Sigmoid colon (tissue), 7 donors: Measurements from ENCODE around the gene GBA2. TPM values are rescaled to one million over a fixed set of nuclear protein-coding genes. Genes with fewer than 3 reads are reported as not detected.
A peak's percentile ranks its signal among the peaks of the same experiment; 100 is the strongest.

Experiments
- DNase-seq: peaks from one replicate; pipeline ENCODE4 v3.0.0-alpha.2; 2019
- H3K27ac ChIP-seq, 4 donors: fragments of 200-600 bp; sonication (generic); one replicate each; pipeline ENCODE4 v1.5.1; 2016 to 2019; ENCODE audit warnings: mild to moderate bottlenecking in 1 of 4
- H3K27me3 ChIP-seq, 3 donors: fragments of 200-600 bp; sonication (generic); one replicate each; pipeline ENCODE4 v1.5.1; 2019; ENCODE audit warnings: mild to moderate bottlenecking in 1 of 3
- H3K36me3 ChIP-seq, 4 donors: fragments of 200-600 bp; sonication (generic); one replicate each; pipeline ENCODE4 v1.5.1; 2016 to 2019
- H3K4me1 ChIP-seq, 4 donors: fragments of 200-600 bp; sonication (generic); one replicate each; pipeline ENCODE4 v1.5.1; 2017 to 2019
- H3K4me3 ChIP-seq, 4 donors: fragments of 200-600 bp; sonication (generic); one replicate each; pipeline ENCODE4 v1.5.1; 2017 to 2019; ENCODE audit warnings: mild to moderate bottlenecking in 2 of 4, moderate library complexity in 1 of 4
- H3K9me3 ChIP-seq, 4 donors: fragments of 200-600 bp in 3 of 4; sonication (generic) in 3 of 4; one replicate each; pipeline versions ENCODE4 v1.5.1 to v1.6.1; 2013 to 2019
- CTCF ChIP-seq, 4 experiments: fragments of 450-650 bp in 3 of 4; fragments of 200-600 bp in 1 of 4; IDR thresholded peaks; one replicate each; pipeline ENCODE4 v1.5.1; 2016 to 2019; ENCODE audit warnings: antibody characterized with exemption in 4 of 4, mild to moderate bottlenecking in 3 of 4, moderate library complexity in 2 of 4
- EP300 ChIP-seq, 4 donors: sonication (generic); formaldehyde crosslinking; IDR thresholded peaks; one replicate each; pipeline ENCODE4 v1.6.1; 2017; ENCODE audit warnings: antibody characterized with exemption in 4 of 4
- POLR2A ChIP-seq, 2 donors: fragments of 450-650 bp; IDR thresholded peaks; one replicate each; pipeline ENCODE4 v1.6.1; 2016; ENCODE audit warnings: antibody characterized with exemption in 2 of 2, mild to moderate bottlenecking in 2 of 2, moderate library complexity in 2 of 2
- POLR2AphosphoS5 ChIP-seq, 4 donors: sonication (generic); formaldehyde crosslinking; IDR thresholded peaks; one replicate each; pipeline ENCODE4 v1.6.1; 2017; ENCODE audit warnings: antibody characterized with exemption in 4 of 4
- WGBS, 2 donors: extraction: QIAGEN DNeasy Blood & Tissue Kit; methylation state at CpG; one replicate each; pipeline ENCODE4 v1.1.7; 2013; 5-methylcytosine and 5-hydroxymethylcytosine counted together
- intact Hi-C: fragments of 100-400 bp; cut with DNase I; formaldehyde crosslinking; loops from one replicate; pipeline ENCODE4 v1.15.1; 2023
- polyA plus RNA-seq, 3 donors: library from polyadenylated mRNA; stranded (reverse); fragments of 200-250 nt; gene quantifications; one replicate each; pipeline ENCODE4 v1.2.3, GENCODE V29; 2013
- total RNA-seq, 4 donors: library from RNA; depleted of rRNA; stranded (reverse); fragments of >200 nt; gene quantifications; one replicate each; pipeline ENCODE4 v1.1.0, GENCODE V29; 2016
- donor health status: healthy with polysubstance abuse.
- donor health status: Bipolar disorder and iron deficiency.
- donor health status: healthy.

The GBA2 gene
- total and polyA plus RNA-seq, 7 donors, result 34.8 to 91.7 (median 58.5) TPM

GRCh38 chr9:35776018-35776417, 27.0 kb upstream of the GBA2 start:
- Histone ChIP-seq H3K27ac (no peak overlapping the region), H3K36me3 (no peaks in the 10 kb centered on the region), H3K27me3 (no peaks in the 10 kb centered on the region), H3K9me3 (no peaks in the 10 kb centered on the region), H3K4me1 (peaks cover 0 to 11% (median 8%) of the 10 kb centered on the region in 4 donors), H3K4me3 (no peak overlapping the region)
- intact Hi-C loops, result no loop called here
- no peak for DNase-seq
- WGBS, 2 donors, result 70 to 74% methylated on average over 4 of the region's 4 CpGs
- TF ChIP-seq EP300 (IDR thresholded peaks at IDR 0.05) (no peak), POLR2A (IDR thresholded peaks at IDR 0.05) (no peak), CTCF (IDR thresholded peaks at IDR 0.05) (no peak), POLR2AphosphoS5 (IDR thresholded peaks at IDR 0.05) (no peak)

GRCh38 chr9:35774907-35775635, 26.0 kb upstream of the GBA2 start:
- peaks cover 0 to 20% (median 15%) of the 10 kb centered on the region in 4 donors for H3K4me1 ChIP-seq
- WGBS, 2 donors, result 66 to 80% methylated on average over 7 of the region's 7 CpGs
- no peak overlapping the region for H3K4me3 ChIP-seq
- no peaks in the 10 kb centered on the region for H3K9me3 ChIP-seq
- TF ChIP-seq EP300 (IDR thresholded peaks at IDR 0.05) (no peak), POLR2A (IDR thresholded peaks at IDR 0.05) (no peak), POLR2AphosphoS5 (IDR thresholded peaks at IDR 0.05) (no peak), CTCF (IDR thresholded peaks at IDR 0.05) (no peak)
- no peak overlapping the region for H3K27ac ChIP-seq
- DNase-seq, result peak; percentile 72
- no peaks in the 10 kb centered on the region for H3K27me3 ChIP-seq
- no peaks in the 10 kb centered on the region for H3K36me3 ChIP-seq
- intact Hi-C loops, result no loop called here

GRCh38 chr9:35771943-35772342, 22.9 kb upstream of the GBA2 start:
- Histone ChIP-seq H3K4me3 (no peak overlapping the region), H3K9me3 (no peaks in the 10 kb centered on the region), H3K27me3 (no peaks in the 10 kb centered on the region), H3K27ac (peak overlapping the region in 1 of 4 donors; percentile 57), H3K36me3 (no peaks in the 10 kb centered on the region), H3K4me1 (peaks cover 0 to 20% (median 15%) of the 10 kb centered on the region in 4 donors)
- 24 to 72% methylated on average over 3 of the region's 3 CpGs for WGBS, 2 donors
- no peak for DNase-seq
- TF ChIP-seq POLR2A (IDR thresholded peaks at IDR 0.05), result no peak
- no peak for TF ChIP-seq EP300 (IDR thresholded peaks at IDR 0.05)
- intact Hi-C loops, result no loop called here

GRCh38 chr9:35771534-35771933, 22.5 kb upstream of the GBA2 start:
- 4 to 60% methylated on average over 1 of the region's 1 CpG for WGBS, 2 donors
- intact Hi-C loops, result no loop called here
- TF ChIP-seq POLR2A (IDR thresholded peaks at IDR 0.05) (no peak), POLR2AphosphoS5 (IDR thresholded peaks at IDR 0.05) (no peak), CTCF (IDR thresholded peaks at IDR 0.05) (no peak), EP300 (IDR thresholded peaks at IDR 0.05) (no peak)
- no peak for DNase-seq
- Histone ChIP-seq H3K27ac (peak overlapping the region; percentile 36 to 59 (median 56)), H3K9me3 (no peaks in the 10 kb centered on the region), H3K4me1 (peaks cover 0 to 20% (median 15%) of the 10 kb centered on the region in 4 donors), H3K36me3 (no peaks in the 10 kb centered on the region), H3K4me3 (no peak overlapping the region), H3K27me3 (no peaks in the 10 kb centered on the region)

GRCh38 chr9:35771075-35771433, 22.0 kb upstream of the GBA2 start:
- H3K27me3 ChIP-seq, result no peaks in the 10 kb centered on the region
- WGBS, 2 donors, result 5 to 39% methylated on average over 4 of the region's 4 CpGs
- intact Hi-C loops, result no loop called here
- TF ChIP-seq POLR2AphosphoS5 (IDR thresholded peaks at IDR 0.05), result peak in 1 of 4 donors; percentile 26
- TF ChIP-seq EP300 (IDR thresholded peaks at IDR 0.05), result no peak
- TF ChIP-seq POLR2A (IDR thresholded peaks at IDR 0.05), result no peak
- TF ChIP-seq CTCF (IDR thresholded peaks at IDR 0.05), result no peak
- H3K36me3 ChIP-seq, result no peaks in the 10 kb centered on the region
- peak; percentile 81 for DNase-seq
- H3K4me3 ChIP-seq, result no peak overlapping the region
- peak overlapping the region; percentile 36 to 59 (median 56) for H3K27ac ChIP-seq
- peaks cover 0 to 20% (median 15%) of the 10 kb centered on the region in 4 donors for H3K4me1 ChIP-seq
- no peaks in the 10 kb centered on the region for H3K9me3 ChIP-seq
